NCI-H1694 (cell line): ENCODE measurements around the gene SRC.
"Not testable (repeated sequence)": the region's sequence is repeated elsewhere in the genome, so short reads cannot be mapped to it uniquely, and the experiment has no call there.

ENCODE experiments used
- DNase-seq: peaks from one replicate; lab custom pipeline; 2025; lab: John Stamatoyannopoulos, UW

The SRC gene

DNA sequence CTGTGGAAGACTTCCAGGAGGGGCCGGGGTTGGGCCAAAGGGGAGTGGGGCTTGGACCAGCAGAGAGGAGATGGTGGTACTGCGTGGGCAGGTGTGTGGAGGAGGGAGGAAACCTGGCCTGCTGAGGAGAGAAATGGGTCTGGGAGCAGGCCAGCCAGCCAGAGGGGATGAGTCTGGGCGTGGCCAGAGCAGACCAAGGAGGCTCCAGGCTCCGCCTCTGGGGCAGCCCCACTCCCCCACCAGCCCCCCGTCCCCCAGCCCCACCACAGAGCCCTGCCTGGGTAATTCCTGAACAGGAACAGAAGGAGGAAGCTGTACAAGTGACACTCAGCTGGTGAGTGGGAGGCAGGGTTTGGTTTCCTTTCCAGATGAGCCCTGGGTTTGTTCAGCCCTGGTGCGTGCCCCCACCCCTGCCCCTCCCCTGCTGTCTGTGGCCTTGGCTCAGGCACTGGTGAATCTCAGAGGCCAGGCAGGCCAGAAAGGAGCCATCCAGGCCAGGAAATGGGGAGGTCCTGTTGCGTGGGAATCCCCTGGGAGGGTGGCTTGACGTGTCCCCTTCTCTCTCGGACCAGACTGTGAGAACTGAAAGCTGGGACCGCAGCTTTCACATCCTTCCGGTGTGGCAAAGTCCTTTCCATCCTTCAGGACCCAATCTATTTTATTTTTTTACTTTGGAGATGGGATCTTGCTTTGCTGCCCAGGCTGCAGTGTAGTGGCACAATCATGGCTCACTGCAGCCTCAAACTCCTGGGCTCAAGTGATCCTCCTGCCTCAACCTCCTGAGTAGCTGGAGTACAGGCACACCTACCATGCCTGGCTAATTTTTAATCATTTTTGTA is 9.4 kb upstream of the SRC start:
- DNase-seq: no peak

DNA sequence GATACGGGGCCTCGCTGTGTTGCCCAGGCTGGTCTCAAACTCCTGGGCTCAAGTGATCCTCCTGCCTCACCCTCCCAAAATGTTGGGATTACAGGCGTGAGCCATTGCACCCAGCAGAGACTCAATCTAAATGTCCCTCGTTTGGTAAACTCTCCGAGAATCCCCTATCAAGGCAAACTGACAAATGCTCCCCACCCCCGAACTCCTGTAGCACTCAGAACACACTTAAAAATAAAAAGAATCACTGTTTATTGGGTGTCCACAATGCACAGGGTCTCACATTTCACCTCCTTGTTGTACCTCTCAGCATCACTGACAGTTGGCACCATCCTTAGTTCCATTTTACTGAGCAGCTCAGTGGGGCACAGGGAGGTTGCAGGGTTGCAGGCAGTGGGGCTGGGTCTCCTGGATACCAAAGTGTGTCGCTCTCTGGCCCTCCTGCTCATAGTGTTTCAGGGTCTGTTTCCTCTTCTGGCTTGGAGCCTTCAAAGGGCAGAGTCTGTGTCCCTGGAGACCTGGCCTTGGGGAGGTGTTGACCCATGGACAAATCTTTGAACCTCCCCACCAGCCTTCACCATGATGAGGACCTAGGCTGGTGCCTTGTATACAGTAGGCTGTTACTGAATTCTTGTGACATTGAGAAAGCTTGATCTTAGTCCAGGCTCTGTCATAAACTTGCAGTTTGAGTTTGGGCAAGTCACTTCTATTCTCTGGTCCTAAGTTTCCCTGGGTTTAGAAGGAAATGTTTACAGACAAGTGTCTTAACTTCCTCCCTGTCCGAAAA is 8.5 kb upstream of the SRC start:
- DNase-seq: no peak

DNA sequence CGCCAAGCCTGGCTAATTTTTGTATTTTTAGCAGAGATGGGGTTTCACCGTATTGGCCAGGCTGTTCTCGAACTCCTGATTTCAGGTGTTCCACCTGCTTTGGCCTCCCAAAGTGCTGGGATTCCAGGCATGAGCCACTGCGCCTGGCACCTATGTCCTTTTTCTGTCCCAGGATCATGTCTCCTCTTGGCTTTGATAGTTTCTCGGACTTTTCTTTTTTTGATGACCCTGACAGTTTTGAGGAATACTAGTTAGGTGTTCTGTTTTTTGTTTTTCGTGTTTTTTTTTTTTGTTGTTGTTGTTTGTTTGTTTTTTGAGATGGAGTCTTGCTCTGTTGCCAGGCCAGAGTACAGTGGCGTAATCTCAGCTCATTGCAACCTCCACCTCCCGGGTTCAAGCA is 7.6 kb upstream of the SRC start:
- not testable (repeated sequence) for DNase-seq

GRCh38 chr20:37339208-37339607 is 6.7 kb upstream of the SRC start:
- DNase-seq: no peak

- not testable (repeated sequence) for DNase-seq
These were observed 6.2 kb upstream of the SRC start for GRCh38 chr20:37339764-37340109.

- no peak for DNase-seq
These were observed 4.9 kb upstream of the SRC start for GRCh38 chr20:37340998-37341397.

DNA sequence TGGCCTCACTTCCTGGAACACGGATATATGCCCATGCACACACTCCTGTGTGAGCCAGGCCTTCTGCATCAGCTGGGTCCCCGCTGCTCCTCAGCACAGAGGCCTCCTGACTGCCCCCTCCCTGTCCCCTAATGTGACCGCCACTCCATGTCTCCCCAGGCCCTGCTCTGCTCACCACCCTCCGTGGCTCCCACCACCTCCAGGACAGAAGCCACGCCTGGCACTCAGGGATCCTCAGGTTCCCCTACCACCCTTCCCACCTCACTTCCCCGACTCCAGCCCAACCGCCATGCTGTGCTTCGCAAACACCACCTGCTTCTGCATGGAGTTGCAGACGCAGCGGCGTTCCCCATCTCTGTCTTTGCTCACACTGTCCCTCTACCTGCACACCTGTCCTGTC is 4.3 kb upstream of the SRC start:
- no peak for DNase-seq

GRCh38 chr20:37342231-37343177 is 3.4 kb upstream of the SRC start:
- no peak for DNase-seq

DNA sequence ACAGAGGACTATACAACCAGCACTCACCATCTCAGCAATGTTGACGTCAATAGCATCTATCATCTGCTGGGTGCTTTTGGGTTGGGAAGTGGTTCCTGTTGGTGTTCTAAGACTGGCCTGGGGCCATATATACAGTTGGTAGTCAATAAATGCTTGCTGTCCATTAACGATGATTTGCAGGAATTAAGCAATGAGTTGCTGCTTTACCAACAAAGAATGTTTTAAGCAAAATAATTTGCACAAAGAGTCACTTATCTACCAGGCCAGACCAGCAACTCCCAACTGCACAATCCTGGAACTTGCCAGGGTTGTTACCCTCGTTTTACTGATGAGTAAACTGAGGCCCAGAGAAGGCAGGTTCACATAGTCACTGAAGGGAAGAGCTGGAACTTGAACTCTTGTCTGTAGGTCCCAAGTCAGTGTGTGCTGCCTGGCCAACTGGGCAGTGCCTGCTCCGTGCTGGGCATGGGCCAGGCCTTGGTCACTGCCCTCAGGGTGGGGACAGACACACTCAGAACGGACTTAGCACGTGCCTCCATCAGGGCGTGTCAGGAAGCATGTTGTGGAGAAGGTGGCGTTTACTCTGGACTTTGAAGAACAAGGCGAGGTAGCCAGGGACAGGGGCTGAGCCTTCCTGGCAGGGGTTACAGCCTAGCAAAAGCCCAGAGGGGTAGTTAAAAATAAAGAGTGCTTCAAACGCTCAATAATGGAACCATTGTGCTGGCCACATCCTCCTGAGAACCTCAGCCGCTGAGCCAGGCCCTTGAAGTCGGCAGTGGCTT is 2.5 kb upstream of the SRC start:
- DNase-seq: no peak

GRCh38 chr20:37343994-37344355 is 2.0 kb upstream of the SRC start:
- DNase-seq: no peak

DNA sequence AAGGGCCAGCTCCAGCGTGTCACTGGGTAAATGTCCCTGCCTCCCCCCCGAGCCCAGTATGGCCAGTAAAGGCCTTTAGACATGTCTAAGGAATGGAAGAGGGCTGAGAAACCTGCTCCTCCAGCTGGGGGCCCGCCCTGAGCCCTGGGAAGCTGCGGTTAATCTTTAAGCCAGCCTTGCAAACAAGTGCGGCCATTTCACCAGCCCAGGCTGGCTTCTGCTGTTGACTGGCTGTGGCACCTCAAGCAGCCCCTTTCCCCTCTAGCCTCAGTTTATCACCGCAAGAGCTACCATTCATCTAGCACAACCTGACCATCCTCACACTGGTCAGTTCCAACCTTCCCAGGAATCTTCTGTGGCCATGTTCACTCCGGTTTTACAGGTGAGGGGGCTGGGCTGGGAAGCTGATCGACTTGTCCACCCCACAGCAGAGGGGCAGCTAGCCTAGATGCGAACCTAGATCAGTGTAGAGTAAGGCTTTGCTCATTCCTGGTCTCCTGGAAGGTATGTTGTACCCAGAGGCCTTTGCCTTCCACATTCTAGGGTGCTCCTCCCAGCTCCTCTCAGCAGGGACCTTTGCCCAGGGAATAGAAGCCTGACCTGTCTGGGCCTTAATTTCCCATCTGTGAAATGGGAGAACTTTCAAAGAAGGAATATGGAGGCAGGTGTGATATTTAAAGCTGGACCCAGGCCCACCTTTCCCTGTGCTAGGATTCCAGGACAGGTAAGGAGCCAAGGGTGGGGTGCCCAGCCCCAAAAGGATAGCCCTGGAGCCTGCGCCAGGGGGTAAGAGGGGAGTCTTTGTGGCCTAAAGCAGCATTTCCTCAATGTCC is 1.2 kb upstream of the SRC start:
- DNase-seq: no peak

DNA sequence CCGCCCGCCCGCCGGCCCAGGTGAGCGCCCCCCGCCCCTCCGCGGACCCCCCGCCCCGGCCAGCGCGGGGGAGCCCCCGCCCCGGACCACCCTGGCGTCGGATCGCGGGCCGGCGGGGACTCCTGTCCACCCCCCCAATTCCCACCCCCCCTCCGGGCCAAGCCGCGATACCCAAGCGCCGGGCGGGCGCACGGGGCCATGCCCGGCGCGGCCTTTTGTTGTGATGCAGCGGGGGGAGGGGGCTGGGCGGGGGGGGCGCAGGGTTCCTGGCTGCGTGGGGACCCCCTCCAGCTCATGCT is 245 bp downstream of the SRC start:
- DNase-seq: no peak

- no peak for DNase-seq
These were observed 801 bp downstream of the SRC start for GRCh38 chr20:37346535-37347346.

- no peak for DNase-seq
These were observed 1.4 kb downstream of the SRC start for GRCh38 chr20:37347347-37347823.

- no peak for DNase-seq
These were observed 2.2 kb downstream of the SRC start for GRCh38 chr20:37347891-37348791.

- no peak for DNase-seq
These were observed 3.0 kb downstream of the SRC start for GRCh38 chr20:37348792-37349516.

DNA sequence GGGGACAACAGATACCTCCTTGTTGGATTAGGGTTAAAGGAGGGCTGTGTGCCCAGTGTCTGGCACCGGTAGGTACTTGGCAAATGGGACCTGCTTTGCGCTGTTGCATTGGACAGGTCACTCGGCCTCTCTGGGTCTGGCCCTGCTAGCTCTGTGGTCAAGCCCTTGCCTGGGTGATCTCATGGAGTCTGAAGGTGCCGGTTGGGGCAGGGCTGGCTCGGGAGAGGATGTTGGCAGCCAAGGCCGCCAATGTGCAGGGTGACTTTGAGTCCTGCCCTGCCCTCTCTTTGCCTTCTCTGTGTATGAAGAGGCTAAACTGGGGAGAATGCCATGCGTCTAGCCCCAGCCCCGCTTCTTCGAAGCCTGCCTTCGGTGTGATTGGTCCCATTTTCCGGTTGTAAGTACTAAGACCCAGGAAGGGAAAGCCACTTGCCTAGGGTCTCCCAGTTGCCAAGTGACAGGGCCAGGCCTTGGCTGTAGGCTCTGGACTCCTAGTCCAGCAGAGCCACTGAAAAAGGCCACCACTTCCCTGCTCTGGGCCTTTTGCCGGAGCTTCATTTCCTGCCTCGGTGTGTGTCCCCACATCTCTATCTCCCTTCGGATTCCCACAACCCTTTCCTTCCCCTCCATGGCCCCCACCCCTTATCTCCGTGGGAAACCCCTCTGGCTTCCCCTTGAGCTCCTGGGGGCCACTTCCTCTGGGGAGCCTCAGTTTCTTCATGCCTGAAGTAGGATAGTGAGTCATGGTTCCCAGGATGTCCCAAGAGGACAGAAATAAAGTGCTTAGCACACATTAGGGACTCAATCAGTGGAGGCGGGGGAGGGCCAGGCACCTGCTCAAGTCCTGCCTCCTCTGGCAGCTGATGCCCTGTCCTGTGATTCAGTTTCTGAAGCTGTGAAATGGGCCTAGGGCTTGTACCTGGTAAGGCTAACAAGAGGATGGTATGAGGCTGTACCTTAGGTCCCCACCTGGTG is 3.9 kb downstream of the SRC start:
- no peak for DNase-seq
